IPS-18a (cell line): ENCODE measurements around the gene MKLN1.

Source experiments
- H3K27ac ChIP-seq: one replicate; pipeline ENCODE4 v1.5.1; 2013; ENCODE audit warnings: low read length
- H3K27me3 ChIP-seq: one replicate; pipeline ENCODE4 v1.6.1; 2013; ENCODE audit warnings: mild to moderate bottlenecking, low read length; ENCODE audit not compliant: control insufficient read depth, insufficient read depth
- H3K36me3 ChIP-seq: one replicate; pipeline ENCODE4 v1.6.1; 2013; ENCODE audit warnings: low read depth, low read length; ENCODE audit not compliant: control insufficient read depth
- H3K4me1 ChIP-seq: one replicate; pipeline ENCODE4 v1.6.1; 2013; ENCODE audit warnings: low read depth, low read length; ENCODE audit not compliant: control insufficient read depth
- H3K4me3 ChIP-seq: one replicate; pipeline ENCODE4 v1.5.1; 2013; ENCODE audit warnings: low read length
- H3K9ac ChIP-seq: one replicate; pipeline ENCODE4 v1.6.1; 2013; ENCODE audit warnings: mild to moderate bottlenecking, low read length, moderate library complexity
- H3K9me3 ChIP-seq: one replicate; pipeline ENCODE4 v1.6.1; 2013; ENCODE audit warnings: low read depth, low read length; ENCODE audit not compliant: control insufficient read depth

Gene MKLN1

DNA sequence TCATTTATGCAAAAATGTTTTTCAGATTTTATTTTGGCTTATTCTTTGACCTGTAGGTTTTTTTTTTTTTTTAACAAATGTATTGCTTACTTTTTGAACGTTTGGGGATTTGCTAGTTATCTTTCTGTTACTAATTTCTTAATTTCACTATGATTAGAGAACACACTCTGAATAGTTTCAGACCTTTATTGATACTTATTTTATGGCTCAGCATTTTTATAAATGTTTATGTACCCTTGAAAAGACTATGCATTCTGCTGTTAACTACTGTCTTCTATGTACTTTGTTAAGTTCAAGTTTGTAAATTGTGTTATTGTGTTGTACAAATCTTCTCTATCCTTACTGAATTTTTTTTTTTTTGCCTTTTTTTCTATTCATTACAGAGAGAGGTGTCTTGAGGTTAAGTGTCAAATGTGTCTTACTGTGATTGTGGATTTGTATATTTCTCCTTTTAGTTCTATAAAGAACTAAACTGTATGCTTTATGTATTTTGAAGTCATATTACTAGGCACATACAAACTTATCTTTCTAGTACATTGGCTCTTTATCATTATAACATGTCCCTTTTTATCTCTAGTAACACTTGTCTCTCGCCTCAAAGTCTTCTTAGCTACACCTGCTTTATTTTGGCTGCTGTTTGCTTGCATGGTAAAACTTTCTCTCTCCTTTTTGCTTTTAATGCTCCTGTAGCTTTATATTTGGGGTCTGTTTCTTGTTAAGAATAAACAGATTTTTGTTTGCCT is 8.1 kb downstream of the MKLN1 start:
- no peaks in the 10 kb centered on the region for H3K27me3 ChIP-seq
- no peak overlapping the region for H3K9ac ChIP-seq
- no peak overlapping the region for H3K27ac ChIP-seq
- H3K4me1 ChIP-seq: no peaks in the 10 kb centered on the region
- H3K9me3 ChIP-seq: peaks cover 19% of the 10 kb centered on the region
- peaks cover 3% of the 10 kb centered on the region for H3K36me3 ChIP-seq
- no peak overlapping the region for H3K4me3 ChIP-seq

DNA sequence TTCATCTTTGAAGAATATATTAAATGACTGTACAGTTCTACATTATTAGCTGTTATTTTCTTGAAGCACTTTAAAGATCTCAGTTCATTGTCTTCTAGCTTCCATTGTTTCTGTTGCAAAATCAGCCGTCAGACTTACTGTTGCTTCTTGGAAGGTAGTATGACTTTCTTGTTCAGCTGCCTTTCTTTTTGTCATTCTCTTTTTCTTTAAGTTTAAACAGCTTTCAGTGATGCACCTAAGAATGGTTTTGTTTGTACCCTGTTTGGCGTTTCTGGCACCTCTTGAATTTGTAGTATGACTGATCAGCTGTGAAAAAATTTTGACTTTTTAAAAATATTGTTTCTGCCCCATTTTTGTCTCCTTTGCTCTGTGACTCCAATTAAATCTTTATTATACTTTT is 9.3 kb downstream of the MKLN1 start:
- Histone ChIP-seq H3K9me3 (peaks cover 19% of the 10 kb centered on the region), H3K36me3 (peaks cover 3% of the 10 kb centered on the region), H3K27me3 (no peaks in the 10 kb centered on the region), H3K27ac (no peak overlapping the region), H3K4me1 (peaks cover 8% of the 10 kb centered on the region), H3K9ac (no peak overlapping the region), H3K4me3 (no peak overlapping the region)

DNA sequence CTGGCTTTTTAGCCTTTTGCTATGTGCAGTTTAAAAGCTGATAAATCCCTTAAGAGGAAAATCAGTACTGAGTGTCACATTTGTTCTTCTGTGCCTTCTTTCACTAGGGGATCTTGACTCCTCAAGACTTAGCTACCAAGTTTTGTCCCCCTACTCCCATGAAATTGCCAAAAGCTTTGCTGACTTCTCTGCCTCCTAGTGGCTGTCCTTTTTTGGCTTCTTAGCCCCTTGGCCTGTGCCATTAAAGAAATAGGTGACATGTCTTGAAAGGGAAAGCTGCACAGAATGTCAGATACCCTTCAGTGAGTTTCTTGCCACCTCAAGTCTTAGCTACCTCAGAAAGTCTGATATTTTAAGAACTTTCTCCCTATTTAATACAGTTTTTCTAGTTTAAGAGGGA is 10.5 kb downstream of the MKLN1 start:
- H3K36me3 ChIP-seq: peaks cover 3% of the 10 kb centered on the region
- no peak overlapping the region for H3K9ac ChIP-seq
- peaks cover 10% of the 10 kb centered on the region for H3K4me1 ChIP-seq
- H3K27ac ChIP-seq: no peak overlapping the region
- no peaks in the 10 kb centered on the region for H3K27me3 ChIP-seq
- no peak overlapping the region for H3K4me3 ChIP-seq
- peaks cover 19% of the 10 kb centered on the region for H3K9me3 ChIP-seq

DNA sequence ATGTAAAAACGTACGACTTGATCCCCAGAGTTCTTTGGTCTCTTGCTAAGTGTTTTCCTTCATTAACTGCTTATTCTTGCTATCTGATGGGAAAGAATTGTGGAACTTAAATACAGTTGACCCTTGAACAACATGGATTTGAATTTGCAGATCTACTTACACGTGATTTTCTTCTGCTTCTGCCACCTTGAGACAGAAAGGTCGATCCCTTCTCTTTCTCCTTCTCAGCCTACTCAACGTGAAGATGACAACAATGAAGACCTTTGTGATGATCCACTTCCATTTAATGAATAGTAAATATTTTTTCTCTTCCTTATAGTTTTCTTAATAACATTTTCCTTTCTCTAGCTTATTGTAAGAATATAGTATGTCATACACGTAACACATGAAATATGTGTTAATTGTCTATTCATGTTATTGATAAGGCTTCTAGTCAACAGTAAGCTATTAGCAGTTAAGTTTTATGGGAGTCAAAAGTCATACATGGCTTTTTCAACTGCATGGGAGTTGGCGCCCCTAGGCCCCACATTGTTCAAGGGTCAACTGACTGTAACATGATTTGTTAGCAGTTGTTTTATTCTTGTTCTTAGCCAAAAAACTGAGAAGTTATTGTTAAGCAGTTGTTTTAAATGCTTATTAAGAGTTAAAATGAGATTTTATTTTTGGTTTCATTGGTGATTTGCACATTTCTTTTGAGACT is 11.2 kb downstream of the MKLN1 start:
- Histone ChIP-seq H3K4me1 (peaks cover 12% of the 10 kb centered on the region), H3K36me3 (peaks cover 3% of the 10 kb centered on the region), H3K9ac (no peak overlapping the region)

DNA sequence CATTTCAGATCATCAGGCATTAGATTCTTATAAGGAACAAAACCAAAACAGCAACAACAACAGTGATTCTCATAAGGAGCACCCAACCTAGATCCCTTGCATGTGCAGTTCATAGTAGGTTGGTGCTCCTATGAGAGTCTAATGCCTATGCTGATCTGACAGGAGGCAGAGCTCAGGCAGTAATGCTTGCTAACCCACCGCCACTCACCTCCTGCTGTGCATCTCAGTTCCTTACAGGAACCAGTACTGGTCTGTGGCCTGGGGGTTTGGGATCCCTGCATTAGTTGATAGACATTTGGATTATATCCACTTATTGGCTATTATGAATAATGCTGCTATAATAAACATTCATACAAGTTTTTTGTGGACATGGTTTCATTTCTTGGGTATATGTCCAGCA is 14.0 kb downstream of the MKLN1 start:
- H3K36me3 ChIP-seq: no peaks in the 10 kb centered on the region
- H3K4me3 ChIP-seq: no peak overlapping the region
- peaks cover 13% of the 10 kb centered on the region for H3K4me1 ChIP-seq
- no peaks in the 10 kb centered on the region for H3K27me3 ChIP-seq
- H3K9ac ChIP-seq: no peak overlapping the region
- no peak overlapping the region for H3K27ac ChIP-seq
- peaks cover 6% of the 10 kb centered on the region for H3K9me3 ChIP-seq

More for the DNA sequence above, 11.2 kb downstream of the MKLN1 start:
- H3K27me3 ChIP-seq: no peaks in the 10 kb centered on the region
- H3K9me3 ChIP-seq: peaks cover 19% of the 10 kb centered on the region
- H3K4me3 ChIP-seq: no peak overlapping the region
- H3K27ac ChIP-seq: no peak overlapping the region

DNA sequence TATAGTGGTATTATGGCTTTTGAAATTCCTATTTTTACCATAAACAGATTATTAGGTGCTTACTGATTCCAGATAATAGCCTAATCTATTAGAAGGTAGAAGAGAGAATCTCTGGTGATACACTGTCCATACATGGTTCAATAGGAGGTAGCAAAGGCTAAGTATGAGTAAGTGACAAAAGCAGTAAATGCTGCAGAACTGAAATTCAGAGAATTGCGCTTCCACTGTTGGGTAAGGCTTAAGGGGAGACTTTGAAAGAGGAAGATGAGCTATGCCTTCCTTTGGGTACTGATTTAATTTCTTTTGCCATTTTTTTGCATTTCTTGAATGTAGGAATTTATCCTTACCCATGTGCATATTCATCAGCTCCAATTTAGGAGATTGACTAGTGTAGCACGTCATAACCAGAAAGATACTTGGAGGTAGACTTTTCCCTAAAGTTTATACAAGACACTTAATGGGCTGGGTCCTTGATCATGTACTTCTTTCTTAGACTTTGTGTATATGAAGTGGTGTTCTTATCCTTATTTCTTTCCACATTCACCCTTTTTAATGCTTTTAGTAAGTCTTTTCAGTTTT is 15.3 kb downstream of the MKLN1 start:
- no peak overlapping the region for H3K4me3 ChIP-seq
- no peaks in the 10 kb centered on the region for H3K27me3 ChIP-seq
- no peak overlapping the region for H3K27ac ChIP-seq
- no peaks in the 10 kb centered on the region for H3K36me3 ChIP-seq
- H3K9ac ChIP-seq: no peak overlapping the region
- peaks cover 25% of the 10 kb centered on the region for H3K4me1 ChIP-seq
- H3K9me3 ChIP-seq: no peaks in the 10 kb centered on the region

DNA sequence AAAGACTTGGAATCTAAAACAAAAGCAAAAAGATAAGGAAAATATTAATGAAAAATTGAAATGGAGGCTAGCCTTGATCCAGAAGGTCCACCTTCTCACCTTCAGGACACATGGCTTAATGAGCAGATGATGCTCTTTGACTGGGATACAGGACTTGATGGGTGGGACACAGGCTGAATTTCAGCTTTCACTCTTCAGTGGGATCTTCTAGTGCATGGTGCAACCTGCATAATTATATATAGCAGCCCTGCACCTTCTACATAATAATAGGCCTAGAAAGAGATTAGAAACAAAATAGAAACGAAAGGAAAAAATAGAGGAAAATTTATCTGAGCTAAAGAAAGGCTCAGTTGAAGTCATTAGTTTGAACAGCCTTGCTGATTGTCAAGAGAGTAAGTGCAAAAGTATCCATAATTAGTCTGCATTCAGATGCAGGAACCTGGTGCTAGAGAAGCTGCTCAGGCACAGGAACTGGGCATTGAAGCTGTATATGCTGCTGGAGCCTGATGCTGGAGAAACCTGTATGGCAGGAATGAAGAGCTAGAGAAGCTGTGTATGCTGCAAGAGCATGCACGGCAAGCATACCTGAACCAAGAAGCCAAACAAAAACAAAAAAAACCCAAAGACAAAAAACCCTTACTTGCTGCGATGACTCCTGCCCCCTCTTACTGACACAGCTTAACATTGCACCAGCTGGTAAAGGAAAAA is 19.4 kb downstream of the MKLN1 start:
- Histone ChIP-seq H3K36me3 (no peaks in the 10 kb centered on the region), H3K4me1 (peaks cover 25% of the 10 kb centered on the region), H3K4me3 (peak overlapping the region; percentile 28), H3K9ac (peak overlapping the region; percentile 42), H3K27ac (peak overlapping the region; percentile 41), H3K27me3 (no peaks in the 10 kb centered on the region), H3K9me3 (no peaks in the 10 kb centered on the region)

DNA sequence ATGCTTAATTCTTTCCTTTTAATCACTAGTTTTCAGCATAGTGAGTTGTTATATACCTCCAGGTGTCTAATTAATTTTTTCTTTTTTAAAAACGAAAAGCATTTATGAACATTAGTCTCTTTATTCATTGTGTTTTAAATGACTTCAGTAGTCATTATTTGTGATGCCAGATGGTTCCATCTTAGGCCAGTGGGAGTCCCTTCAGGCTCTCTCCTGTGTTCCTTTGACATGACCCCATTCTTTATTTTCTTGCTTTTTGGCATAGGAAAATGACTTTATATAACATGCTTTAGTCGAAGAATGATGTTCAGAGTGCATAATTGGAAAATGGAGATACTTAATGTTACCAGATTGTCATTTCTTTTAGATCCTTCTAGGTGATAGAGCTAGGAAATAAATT is 24.4 kb downstream of the MKLN1 start:
- Histone ChIP-seq H3K27ac (no peak overlapping the region), H3K9ac (no peak overlapping the region), H3K9me3 (no peaks in the 10 kb centered on the region), H3K4me1 (peaks cover 28% of the 10 kb centered on the region), H3K4me3 (no peak overlapping the region), H3K36me3 (no peaks in the 10 kb centered on the region), H3K27me3 (no peaks in the 10 kb centered on the region)

DNA sequence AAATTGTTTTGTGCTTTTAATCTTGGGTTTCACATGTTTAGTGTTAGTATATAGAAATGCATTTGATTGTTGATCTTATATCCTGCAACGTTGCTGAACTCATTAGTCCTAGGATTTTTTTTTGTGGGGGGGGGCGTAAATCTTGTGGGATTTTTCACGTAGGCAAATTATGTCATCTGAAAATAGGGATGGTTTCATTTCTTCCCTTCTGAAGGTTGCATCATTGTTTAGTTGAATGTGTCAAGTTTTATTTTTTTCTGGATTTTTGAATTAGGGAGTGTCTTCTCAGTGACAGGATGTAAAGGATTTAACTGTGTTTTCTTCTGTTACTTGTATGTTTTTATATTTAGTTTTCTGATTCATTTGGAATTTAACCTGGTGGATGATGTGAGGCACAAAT is 26.7 kb downstream of the MKLN1 start:
- Histone ChIP-seq H3K36me3 (no peaks in the 10 kb centered on the region), H3K4me3 (no peak overlapping the region), H3K9ac (no peak overlapping the region), H3K27ac (no peak overlapping the region), H3K27me3 (no peaks in the 10 kb centered on the region), H3K9me3 (no peaks in the 10 kb centered on the region), H3K4me1 (peaks cover 25% of the 10 kb centered on the region)

DNA sequence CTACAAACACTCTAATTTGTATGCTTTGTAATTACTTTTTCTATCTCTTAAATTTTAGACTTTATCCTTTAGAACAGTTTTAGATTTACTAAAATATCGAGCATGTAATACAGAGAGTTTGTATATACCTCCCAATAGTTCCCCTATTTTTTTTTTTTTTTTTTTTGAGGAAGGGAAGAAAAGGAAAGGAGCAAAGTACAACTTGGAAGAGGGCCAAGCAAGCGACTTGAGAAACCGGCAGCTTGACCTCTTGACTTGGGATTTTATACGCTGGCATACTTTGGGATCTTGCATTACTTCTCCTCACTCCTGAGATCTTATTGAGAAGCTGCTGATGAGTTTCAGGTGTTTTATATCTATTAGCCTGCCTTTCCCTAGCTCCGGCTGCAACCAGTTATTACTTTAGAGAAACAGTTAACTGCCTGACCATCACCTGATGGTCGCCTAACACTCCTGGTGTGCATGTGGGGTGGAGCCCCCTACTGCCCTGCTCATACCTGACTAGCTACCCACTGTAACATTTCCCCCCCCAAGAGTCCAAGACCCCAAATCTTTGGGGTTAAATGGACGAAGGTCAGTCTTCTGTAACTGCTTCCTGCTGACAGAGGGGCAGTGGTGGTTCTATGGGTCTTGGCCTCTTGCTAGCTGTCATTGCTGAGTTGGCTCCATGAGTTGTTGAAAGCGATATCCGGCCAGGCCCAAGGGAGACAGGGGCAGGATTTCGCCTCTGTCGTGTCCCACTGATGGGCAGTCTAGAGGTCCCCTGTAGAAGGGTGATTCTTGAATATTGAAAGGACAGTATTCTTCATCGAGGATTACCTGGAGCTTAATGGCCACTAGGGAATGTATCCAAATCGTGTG is 28.5 kb downstream of the MKLN1 start:
- no peak overlapping the region for H3K27ac ChIP-seq
- no peak overlapping the region for H3K9ac ChIP-seq
- peaks cover 25% of the 10 kb centered on the region for H3K4me1 ChIP-seq
- H3K4me3 ChIP-seq: no peak overlapping the region
- no peaks in the 10 kb centered on the region for H3K27me3 ChIP-seq
- H3K36me3 ChIP-seq: no peaks in the 10 kb centered on the region
- H3K9me3 ChIP-seq: no peaks in the 10 kb centered on the region
